ENCODE data around the gene TUBB3. TPM values are rescaled to one million over a fixed set of nuclear protein-coding genes. Genes with fewer than 3 reads are reported as not detected.

TUBB3 gene
- total and polyA plus RNA-seq, 9 of the 15 experiments (the other 6 are each of a cell fraction or from before 2014, with no cell fraction given), result 0.18 to 12.5 (median 5.0) TPM

DNA sequence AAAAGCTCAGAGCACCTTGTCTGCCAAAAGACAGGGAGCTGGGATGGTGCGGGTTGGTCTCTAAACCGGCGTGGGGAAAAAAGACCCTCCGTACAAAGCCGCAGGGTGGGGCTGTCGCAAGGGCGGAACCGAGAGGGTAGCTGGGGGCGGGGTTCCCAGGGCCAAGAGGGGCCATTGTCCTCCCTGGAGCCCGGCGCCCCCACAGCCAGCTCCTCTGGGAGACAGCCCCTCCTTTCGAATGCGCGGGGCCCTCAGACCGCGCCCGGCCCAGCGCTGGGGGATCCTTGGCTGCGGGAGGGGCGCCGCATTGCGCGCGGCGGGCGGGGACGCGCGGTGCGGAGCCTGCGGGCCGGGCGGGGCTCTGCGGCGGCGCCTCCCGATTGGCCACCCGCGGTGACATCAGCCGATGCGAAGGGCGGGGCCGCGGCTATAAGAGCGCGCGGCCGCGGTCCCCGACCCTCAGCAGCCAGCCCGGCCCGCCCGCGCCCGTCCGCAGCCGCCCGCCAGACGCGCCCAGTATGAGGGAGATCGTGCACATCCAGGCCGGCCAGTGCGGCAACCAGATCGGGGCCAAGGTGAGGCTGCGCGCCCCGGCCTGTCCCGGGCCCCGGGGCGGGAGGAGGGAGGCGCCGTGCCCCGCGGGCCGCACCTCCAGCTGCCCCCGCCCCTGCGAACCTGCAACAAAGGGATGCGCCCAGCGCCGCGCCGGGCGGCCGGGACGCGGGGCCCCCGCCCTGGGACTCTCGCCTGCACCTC lies at the start of gene TUBB3 (continued):
- TF ChIP-seq KLF13 (tag; IDR thresholded peaks at IDR 0.05; ENCODE audit: borderline replicate concordance, low read depth) (peak; percentile 46; the same call in 1 of the 2 replicates), ZNF143 (CRISPR knock-in tag; IDR thresholded peaks at IDR 0.05) (no peak), NR2F6 (CRISPR knock-in tag; IDR thresholded peaks at IDR 0.05) (no peak), MTA3 (IDR thresholded peaks at IDR 0.05; ENCODE audit: borderline replicate concordance) (peak; percentile 97), CEBPG (CRISPR knock-in tag; IDR thresholded peaks at IDR 0.05) (no peak), CEBPG (tag; conservative IDR thresholded peaks at IDR 0.05 in 1 of 2, IDR thresholded peaks at IDR 0.05 in 1 of 2) (no peak), POLR2A (conservative IDR thresholded peaks at IDR 0.05) (peak; percentile 60; the same call in 1 of the 2 replicates), ZNF589 (CRISPR knock-in tag; IDR thresholded peaks at IDR 0.05; ENCODE audit: low read depth) (0 out of 2 replicates have a peak, but pooled peaks have one; percentile 9), MAFK (IDR thresholded peaks at IDR 0.05; ENCODE audit: low read length) (no peak), BMI1 (IDR thresholded peaks at IDR 0.05; ENCODE audit: low read length) (no peak), ZNF668 (CRISPR knock-in tag; IDR thresholded peaks at IDR 0.05) (no peak), ZBTB7A (IDR thresholded peaks at IDR 0.05; ENCODE audit: borderline replicate concordance, control insufficient read depth, low read depth, low read length) (peak; percentile 62; the same call in 1 of the 2 replicates), SIRT6 (IDR thresholded peaks at IDR 0.05; ENCODE audit: low read depth, low read length) (no peak)
- TF ChIP-seq, protein P1, sequence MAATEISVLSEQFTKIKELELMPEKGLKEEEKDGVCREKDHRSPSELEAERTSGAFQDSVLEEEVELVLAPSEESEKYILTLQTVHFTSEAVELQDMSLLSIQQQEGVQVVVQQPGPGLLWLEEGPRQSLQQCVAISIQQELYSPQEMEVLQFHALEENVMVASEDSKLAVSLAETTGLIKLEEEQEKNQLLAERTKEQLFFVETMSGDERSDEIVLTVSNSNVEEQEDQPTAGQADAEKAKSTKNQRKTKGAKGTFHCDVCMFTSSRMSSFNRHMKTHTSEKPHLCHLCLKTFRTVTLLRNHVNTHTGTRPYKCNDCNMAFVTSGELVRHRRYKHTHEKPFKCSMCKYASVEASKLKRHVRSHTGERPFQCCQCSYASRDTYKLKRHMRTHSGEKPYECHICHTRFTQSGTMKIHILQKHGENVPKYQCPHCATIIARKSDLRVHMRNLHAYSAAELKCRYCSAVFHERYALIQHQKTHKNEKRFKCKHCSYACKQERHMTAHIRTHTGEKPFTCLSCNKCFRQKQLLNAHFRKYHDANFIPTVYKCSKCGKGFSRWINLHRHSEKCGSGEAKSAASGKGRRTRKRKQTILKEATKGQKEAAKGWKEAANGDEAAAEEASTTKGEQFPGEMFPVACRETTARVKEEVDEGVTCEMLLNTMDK (IDR thresholded peaks at IDR 0.05; ENCODE audit: borderline replicate concordance, insufficient read depth, low read depth, low read length, poor library complexity, severe bottlenecking), result no peak
- TF ChIP-seq, protein P2, sequence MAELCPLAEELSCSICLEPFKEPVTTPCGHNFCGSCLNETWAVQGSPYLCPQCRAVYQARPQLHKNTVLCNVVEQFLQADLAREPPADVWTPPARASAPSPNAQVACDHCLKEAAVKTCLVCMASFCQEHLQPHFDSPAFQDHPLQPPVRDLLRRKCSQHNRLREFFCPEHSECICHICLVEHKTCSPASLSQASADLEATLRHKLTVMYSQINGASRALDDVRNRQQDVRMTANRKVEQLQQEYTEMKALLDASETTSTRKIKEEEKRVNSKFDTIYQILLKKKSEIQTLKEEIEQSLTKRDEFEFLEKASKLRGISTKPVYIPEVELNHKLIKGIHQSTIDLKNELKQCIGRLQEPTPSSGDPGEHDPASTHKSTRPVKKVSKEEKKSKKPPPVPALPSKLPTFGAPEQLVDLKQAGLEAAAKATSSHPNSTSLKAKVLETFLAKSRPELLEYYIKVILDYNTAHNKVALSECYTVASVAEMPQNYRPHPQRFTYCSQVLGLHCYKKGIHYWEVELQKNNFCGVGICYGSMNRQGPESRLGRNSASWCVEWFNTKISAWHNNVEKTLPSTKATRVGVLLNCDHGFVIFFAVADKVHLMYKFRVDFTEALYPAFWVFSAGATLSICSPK (IDR thresholded peaks at IDR 0.05; ENCODE audit: borderline replicate concordance), result no peak
- TF ChIP-seq, protein P3, sequence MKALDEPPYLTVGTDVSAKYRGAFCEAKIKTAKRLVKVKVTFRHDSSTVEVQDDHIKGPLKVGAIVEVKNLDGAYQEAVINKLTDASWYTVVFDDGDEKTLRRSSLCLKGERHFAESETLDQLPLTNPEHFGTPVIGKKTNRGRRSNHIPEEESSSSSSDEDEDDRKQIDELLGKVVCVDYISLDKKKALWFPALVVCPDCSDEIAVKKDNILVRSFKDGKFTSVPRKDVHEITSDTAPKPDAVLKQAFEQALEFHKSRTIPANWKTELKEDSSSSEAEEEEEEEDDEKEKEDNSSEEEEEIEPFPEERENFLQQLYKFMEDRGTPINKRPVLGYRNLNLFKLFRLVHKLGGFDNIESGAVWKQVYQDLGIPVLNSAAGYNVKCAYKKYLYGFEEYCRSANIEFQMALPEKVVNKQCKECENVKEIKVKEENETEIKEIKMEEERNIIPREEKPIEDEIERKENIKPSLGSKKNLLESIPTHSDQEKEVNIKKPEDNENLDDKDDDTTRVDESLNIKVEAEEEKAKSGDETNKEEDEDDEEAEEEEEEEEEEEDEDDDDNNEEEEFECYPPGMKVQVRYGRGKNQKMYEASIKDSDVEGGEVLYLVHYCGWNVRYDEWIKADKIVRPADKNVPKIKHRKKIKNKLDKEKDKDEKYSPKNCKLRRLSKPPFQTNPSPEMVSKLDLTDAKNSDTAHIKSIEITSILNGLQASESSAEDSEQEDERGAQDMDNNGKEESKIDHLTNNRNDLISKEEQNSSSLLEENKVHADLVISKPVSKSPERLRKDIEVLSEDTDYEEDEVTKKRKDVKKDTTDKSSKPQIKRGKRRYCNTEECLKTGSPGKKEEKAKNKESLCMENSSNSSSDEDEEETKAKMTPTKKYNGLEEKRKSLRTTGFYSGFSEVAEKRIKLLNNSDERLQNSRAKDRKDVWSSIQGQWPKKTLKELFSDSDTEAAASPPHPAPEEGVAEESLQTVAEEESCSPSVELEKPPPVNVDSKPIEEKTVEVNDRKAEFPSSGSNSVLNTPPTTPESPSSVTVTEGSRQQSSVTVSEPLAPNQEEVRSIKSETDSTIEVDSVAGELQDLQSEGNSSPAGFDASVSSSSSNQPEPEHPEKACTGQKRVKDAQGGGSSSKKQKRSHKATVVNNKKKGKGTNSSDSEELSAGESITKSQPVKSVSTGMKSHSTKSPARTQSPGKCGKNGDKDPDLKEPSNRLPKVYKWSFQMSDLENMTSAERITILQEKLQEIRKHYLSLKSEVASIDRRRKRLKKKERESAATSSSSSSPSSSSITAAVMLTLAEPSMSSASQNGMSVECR (CRISPR knock-in tag; IDR thresholded peaks at IDR 0.05), result peak; percentile 84; the same call in 1 of the 2 replicates
- TF ChIP-seq, protein P4, sequence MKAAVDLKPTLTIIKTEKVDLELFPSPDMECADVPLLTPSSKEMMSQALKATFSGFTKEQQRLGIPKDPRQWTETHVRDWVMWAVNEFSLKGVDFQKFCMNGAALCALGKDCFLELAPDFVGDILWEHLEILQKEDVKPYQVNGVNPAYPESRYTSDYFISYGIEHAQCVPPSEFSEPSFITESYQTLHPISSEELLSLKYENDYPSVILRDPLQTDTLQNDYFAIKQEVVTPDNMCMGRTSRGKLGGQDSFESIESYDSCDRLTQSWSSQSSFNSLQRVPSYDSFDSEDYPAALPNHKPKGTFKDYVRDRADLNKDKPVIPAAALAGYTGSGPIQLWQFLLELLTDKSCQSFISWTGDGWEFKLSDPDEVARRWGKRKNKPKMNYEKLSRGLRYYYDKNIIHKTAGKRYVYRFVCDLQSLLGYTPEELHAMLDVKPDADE (conservative IDR thresholded peaks at IDR 0.05; ENCODE audit: control insufficient read depth, low read depth, low read length), result peak; percentile 35; the same call in 1 of the 2 replicates

Measured in K562 (cell line).